Measurements from ENCODE around the gene ITGA2. TPM values are rescaled to one million over a fixed set of nuclear protein-coding genes. Genes with fewer than 3 reads are reported as not detected.

ITGA2 gene
- total RNA-seq, 2 experiments from 2014 or later = 3.9 to 4.0 TPM

DNA sequence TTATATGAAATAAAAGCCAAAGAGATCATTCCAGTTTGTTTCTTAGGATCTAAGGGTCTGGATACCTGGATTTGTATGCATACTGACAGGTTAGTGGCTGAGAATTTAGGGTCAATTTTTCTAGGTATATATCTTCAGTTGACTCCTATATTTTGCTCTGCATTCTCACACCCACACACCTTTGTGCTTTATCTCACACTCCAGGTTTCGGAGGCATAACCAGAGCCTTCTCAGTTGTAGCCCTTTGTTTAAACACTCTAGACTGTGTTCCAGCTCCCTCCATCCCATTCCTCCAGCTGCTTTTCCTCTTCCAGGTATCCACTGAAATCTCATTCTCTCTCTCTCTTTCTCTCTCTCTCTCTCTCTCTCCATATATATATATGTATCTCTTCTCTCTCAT is 131.0 kb downstream of the ITGA2 start:
- Mint-ChIP-seq H3K36me3 (ENCODE audit: low read depth) (no peaks in the 10 kb centered on the region), H3K27ac (no peak overlapping the region), H3K4me3 (no peak overlapping the region), H3K4me1 (no peaks in the 10 kb centered on the region), H3K27me3 (peaks cover 4% of the 10 kb centered on the region), H3K9me3 (no peaks in the 10 kb centered on the region)
- CTCF ChIA-PET = no interaction called here
- POLR2A ChIA-PET = no interaction called here
- DNase-seq = no peak

GRCh38 chr5:53123702-53124101 is 134.6 kb downstream of the ITGA2 start:
- no peaks in the 10 kb centered on the region for H3K9me3 Mint-ChIP-seq
- POLR2A ChIA-PET = no interaction called here
- H3K36me3 Mint-ChIP-seq (ENCODE audit: low read depth) = no peaks in the 10 kb centered on the region
- H3K4me3 Mint-ChIP-seq = no peak overlapping the region
- CTCF ChIA-PET = no interaction called here
- H3K27ac Mint-ChIP-seq = no peak overlapping the region
- H3K27me3 Mint-ChIP-seq = peaks cover 2% of the 10 kb centered on the region
- no peaks in the 10 kb centered on the region for H3K4me1 Mint-ChIP-seq
- no peak for DNase-seq

GRCh38 chr5:53126521-53126920 is 137.4 kb downstream of the ITGA2 start:
- H3K36me3 Mint-ChIP-seq (ENCODE audit: low read depth) = no peaks in the 10 kb centered on the region
- ChIA-PET POLR2A (no interaction called here), CTCF (no interaction called here)
- no peak overlapping the region for H3K4me3 Mint-ChIP-seq
- no peaks in the 10 kb centered on the region for H3K4me1 Mint-ChIP-seq
- no peaks in the 10 kb centered on the region for H3K27me3 Mint-ChIP-seq
- no peak for DNase-seq
- H3K27ac Mint-ChIP-seq = no peak overlapping the region
- no peaks in the 10 kb centered on the region for H3K9me3 Mint-ChIP-seq

- H3K4me1 Mint-ChIP-seq = no peaks in the 10 kb centered on the region
- no peaks in the 10 kb centered on the region for H3K27me3 Mint-ChIP-seq
- CTCF ChIA-PET = no interaction called here
- POLR2A ChIA-PET = no interaction called here
- H3K36me3 Mint-ChIP-seq (ENCODE audit: low read depth) = no peaks in the 10 kb centered on the region
- H3K4me3 Mint-ChIP-seq = no peak overlapping the region
- no peak for DNase-seq
- H3K27ac Mint-ChIP-seq = no peak overlapping the region
- H3K9me3 Mint-ChIP-seq = no peaks in the 10 kb centered on the region
Observed at GRCh38 chr5:53127107-53127506, 138.0 kb downstream of the ITGA2 start.

DNA sequence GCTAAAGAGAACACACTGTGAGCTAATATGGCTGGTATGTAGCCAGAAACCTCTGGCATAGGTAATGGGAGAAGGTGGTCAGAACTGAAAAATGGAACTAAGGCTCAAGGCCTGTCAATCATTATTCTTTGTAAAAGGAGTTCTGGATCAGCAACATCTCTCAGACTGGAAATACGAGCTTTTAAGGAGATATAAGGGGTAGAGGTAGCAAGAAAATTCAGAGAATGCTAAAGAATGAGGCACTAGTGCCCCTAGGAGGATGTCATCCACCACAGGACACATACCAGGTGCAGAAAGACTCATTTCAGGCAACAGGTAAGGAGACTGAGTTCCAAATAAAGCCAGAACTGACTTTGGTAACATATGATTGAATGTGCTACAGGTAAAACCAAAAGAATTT is 139.3 kb downstream of the ITGA2 start:
- no peaks in the 10 kb centered on the region for H3K36me3 Mint-ChIP-seq (ENCODE audit: low read depth)
- H3K27ac Mint-ChIP-seq = no peak overlapping the region
- POLR2A ChIA-PET = no interaction called here
- no peak for DNase-seq
- no peak overlapping the region for H3K4me3 Mint-ChIP-seq
- H3K4me1 Mint-ChIP-seq = no peaks in the 10 kb centered on the region
- no peaks in the 10 kb centered on the region for H3K9me3 Mint-ChIP-seq
- H3K27me3 Mint-ChIP-seq = no peaks in the 10 kb centered on the region
- CTCF ChIA-PET = interaction anchor here (0.7 kb wide), 1 partner anchor 648 kb away, joined by 3 read pairs; no protein-coding TSS in a partner anchor

DNA sequence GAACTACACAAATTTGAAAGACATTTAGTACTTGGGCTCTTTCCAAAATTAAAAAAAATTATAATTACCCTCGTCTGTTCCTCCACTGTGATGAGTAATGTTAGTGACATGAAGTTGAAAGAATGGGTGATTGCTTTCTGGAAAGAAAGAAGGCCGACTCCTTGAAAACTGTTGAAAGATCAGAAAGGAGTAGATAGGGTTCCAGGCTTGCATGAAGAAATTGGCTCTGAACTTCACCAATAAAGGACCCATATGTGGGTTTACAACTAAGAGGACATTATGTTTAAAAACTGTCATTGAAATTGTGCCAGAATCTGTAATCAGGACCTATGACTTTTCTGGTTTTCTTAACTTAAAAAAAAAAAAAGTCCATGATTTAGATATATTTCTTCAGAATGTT is 141.1 kb downstream of the ITGA2 start:
- H3K4me3 Mint-ChIP-seq = no peak overlapping the region
- H3K9me3 Mint-ChIP-seq = no peaks in the 10 kb centered on the region
- no peaks in the 10 kb centered on the region for H3K27me3 Mint-ChIP-seq
- H3K36me3 Mint-ChIP-seq (ENCODE audit: low read depth) = no peaks in the 10 kb centered on the region
- DNase-seq = no peak
- H3K4me1 Mint-ChIP-seq = no peaks in the 10 kb centered on the region
- ChIA-PET POLR2A (no interaction called here), CTCF (no interaction called here)
- H3K27ac Mint-ChIP-seq = no peak overlapping the region

DNA sequence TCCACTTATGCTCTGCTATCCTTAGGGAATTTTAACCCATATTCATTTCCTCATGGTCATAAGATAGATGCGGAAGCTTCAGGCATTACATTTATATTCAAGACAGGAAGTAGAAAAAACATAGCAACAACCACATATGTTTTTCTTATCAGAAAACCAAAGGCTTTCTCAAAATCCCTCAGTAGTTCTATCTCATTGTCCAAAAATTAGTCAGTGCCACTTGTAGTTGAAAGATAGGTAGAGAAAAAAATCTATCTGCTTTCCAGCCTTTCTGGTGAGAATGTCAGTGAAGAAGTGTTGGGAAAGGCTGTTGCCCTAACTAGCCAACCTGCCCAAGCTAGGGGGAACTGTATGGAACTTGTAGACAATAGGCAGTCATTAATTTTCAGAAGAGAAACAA is 143.9 kb downstream of the ITGA2 start:
- no peak overlapping the region for H3K4me3 Mint-ChIP-seq
- no peak overlapping the region for H3K27ac Mint-ChIP-seq
- CTCF ChIA-PET = no interaction called here
- H3K9me3 Mint-ChIP-seq = no peaks in the 10 kb centered on the region
- POLR2A ChIA-PET = no interaction called here
- H3K4me1 Mint-ChIP-seq = no peaks in the 10 kb centered on the region
- no peak for DNase-seq
- no peaks in the 10 kb centered on the region for H3K36me3 Mint-ChIP-seq (ENCODE audit: low read depth)
- no peaks in the 10 kb centered on the region for H3K27me3 Mint-ChIP-seq

Other genes with a start within 250 kb of the ITGA2 start
- 1 to 10 TPM; 2.6 to 3.2 TPM for gene ITGA1, start 201.4 kb upstream of the ITGA2 start, total RNA-seq
- 1 to 10 TPM; 7.8 to 9.3 TPM for gene PELO, start 201.4 kb upstream of the ITGA2 start, total RNA-seq
- 10 to 100 TPM; 24.3 to 25.0 TPM for gene MOCS2, start 120.4 kb downstream of the ITGA2 start, total RNA-seq